DND-41 (cell line): ENCODE data around the gene GTF2F2.

Source experiments
- CTCF ChIP-seq: IDR thresholded peaks from 2 replicates; pipeline ENCODE4 v1.5.1; 2012; ENCODE audit warnings: borderline replicate concordance, low read length, moderate library complexity, mild to moderate bottlenecking; ENCODE audit not compliant: poor library complexity, severe bottlenecking; ENCODE audit errors: extremely low read depth
- EZH2 ChIP-seq: IDR thresholded peaks from 3 replicates; pipeline ENCODE4 v1.6.1; 2012; ENCODE audit warnings: borderline replicate concordance, low read depth, mild to moderate bottlenecking, moderate library complexity, low read length, inconsistent platforms; ENCODE audit not compliant: severe bottlenecking

- peak; percentile 67 for TF ChIP-seq CTCF
- TF ChIP-seq EZH2 = no peak
Observed at GRCh38 chr13:45280751-45281634, 160.7 kb downstream of the GTF2F2 start.
